Measurements from ENCODE around the gene HHIP.
A peak's percentile ranks its signal among the peaks of the same experiment; 100 is the strongest.
"Not testable (repeated sequence)": the region's sequence is repeated elsewhere in the genome, so short reads cannot be mapped to it uniquely, and the experiment has no call there.

Gene HHIP

GRCh38 chr4:144754562-144755410 lies 108.8 kb downstream of the HHIP start:
- peak; percentile 66 for TF ChIP-seq CTCF (conservative IDR thresholded peaks at IDR 0.05; ENCODE audit: control insufficient read depth, insufficient read depth, low read depth, low read length)
- no peak overlapping the region for H3K4me3 ChIP-seq (ENCODE audit: control insufficient read depth, low read depth, low read length)
- DNase-seq (ENCODE audit: low read depth) = peak; percentile 42

GRCh38 chr4:144757969-144758368 lies 112.0 kb downstream of the HHIP start:
- TF ChIP-seq CTCF (conservative IDR thresholded peaks at IDR 0.05; ENCODE audit: control insufficient read depth, insufficient read depth, low read depth, low read length) = no peak
- DNase-seq (ENCODE audit: low read depth) = peak; percentile 30
- no peak overlapping the region for H3K4me3 ChIP-seq (ENCODE audit: control insufficient read depth, low read depth, low read length)

GRCh38 chr4:144768809-144769208 lies 122.9 kb downstream of the HHIP start:
- not testable (repeated sequence) for H3K4me3 ChIP-seq (ENCODE audit: control insufficient read depth, low read depth, low read length); DNase-seq (ENCODE audit: low read depth)

GRCh38 chr4:144778364-144778763 lies 132.4 kb downstream of the HHIP start:
- no peak for TF ChIP-seq CTCF (conservative IDR thresholded peaks at IDR 0.05; ENCODE audit: control insufficient read depth, insufficient read depth, low read depth, low read length)
- H3K4me3 ChIP-seq (ENCODE audit: control insufficient read depth, low read depth, low read length) = no peak overlapping the region
- DNase-seq (ENCODE audit: low read depth) = no peak

- no peak overlapping the region for H3K4me3 ChIP-seq (ENCODE audit: control insufficient read depth, low read depth, low read length)
- TF ChIP-seq CTCF (conservative IDR thresholded peaks at IDR 0.05; ENCODE audit: control insufficient read depth, insufficient read depth, low read depth, low read length) = no peak
- peak; percentile 18 for DNase-seq (ENCODE audit: low read depth)
Observed at GRCh38 chr4:144782345-144782744, 136.4 kb downstream of the HHIP start.

GRCh38 chr4:144785961-144786360 lies 140.0 kb downstream of the HHIP start:
- TF ChIP-seq CTCF (conservative IDR thresholded peaks at IDR 0.05; ENCODE audit: control insufficient read depth, insufficient read depth, low read depth, low read length) = no peak
- DNase-seq (ENCODE audit: low read depth) = no peak
- H3K4me3 ChIP-seq (ENCODE audit: control insufficient read depth, low read depth, low read length) = no peak overlapping the region

GRCh38 chr4:144787365-144788258 lies 141.7 kb downstream of the HHIP start:
- no peak overlapping the region for H3K4me3 ChIP-seq (ENCODE audit: control insufficient read depth, low read depth, low read length)
- peak; percentile 58 for DNase-seq (ENCODE audit: low read depth)
- TF ChIP-seq CTCF (conservative IDR thresholded peaks at IDR 0.05; ENCODE audit: control insufficient read depth, insufficient read depth, low read depth, low read length) = peak; percentile 59
